Loucy (cell line): ENCODE measurements around the gene CALU.
A peak's percentile ranks its signal among the peaks of the same experiment; 100 is the strongest.

Experiments used
- H2AFZ ChIP-seq: fragments of 200-600 bp; sonication (generic); 2 replicates; pipeline ENCODE4 v1.6.0; 2016; ENCODE audit warnings: antibody characterized with exemption, mild to moderate bottlenecking, low read length, moderate library complexity
- H3F3A ChIP-seq: fragments of 200-600 bp; 2 replicates; pipeline ENCODE4 v1.6.0; 2016; ENCODE audit warnings: antibody characterized with exemption, low read depth, mild to moderate bottlenecking
- H3K27me3 ChIP-seq: fragments of 200-600 bp; sonication (generic); 2 replicates; pipeline ENCODE4 v1.6.1; 2014; ENCODE audit warnings: low read length, mild to moderate bottlenecking; ENCODE audit not compliant: insufficient read depth, poor library complexity, severe bottlenecking
- H3K36me3 ChIP-seq: fragments of 200-600 bp; sonication (generic); 2 replicates; pipeline ENCODE4 v1.6.1; 2016; ENCODE audit warnings: low read length; ENCODE audit not compliant: insufficient read depth
- H3K4me1 ChIP-seq: fragments of 200-600 bp; sonication (generic); 2 replicates; pipeline ENCODE4 v1.5.1; 2014; ENCODE audit warnings: low read length, mild to moderate bottlenecking; ENCODE audit not compliant: insufficient read depth, poor library complexity, severe bottlenecking
- H3K4me2 ChIP-seq: fragments of 200-600 bp; sonication (generic); 2 replicates; pipeline ENCODE4 v1.6.0; 2014; ENCODE audit warnings: antibody characterized with exemption, low read length, low read depth, mild to moderate bottlenecking; ENCODE audit not compliant: poor library complexity, severe bottlenecking
- H3K4me3 ChIP-seq: fragments of 200-600 bp; sonication (generic); 2 replicates; pipeline ENCODE4 v1.5.1; 2014; ENCODE audit warnings: low read length, mild to moderate bottlenecking, mixed read lengths; ENCODE audit not compliant: poor library complexity, severe bottlenecking
- H3K79me2 ChIP-seq: fragments of 200-600 bp; sonication (generic); 2 replicates; pipeline ENCODE4 v1.6.1; 2014; ENCODE audit warnings: low read length; ENCODE audit not compliant: insufficient read depth
- H3K9ac ChIP-seq: fragments of 200-600 bp; sonication (generic); 2 replicates; pipeline ENCODE4 v1.6.0; 2014; ENCODE audit warnings: mild to moderate bottlenecking, low read depth, low read length, moderate library complexity; ENCODE audit not compliant: poor library complexity, severe bottlenecking
- H3K9me2 ChIP-seq: fragments of 200-600 bp; sonication (generic); replicated peaks from 2 replicates; pipeline ENCODE4 v1.6.1; 2016; ENCODE audit warnings: low read depth, low read length, mixed read lengths
- H3K9me3 ChIP-seq: fragments of 200-600 bp; sonication (generic); 2 replicates; pipeline ENCODE4 v1.6.1; 2014; ENCODE audit warnings: mild to moderate bottlenecking, antibody characterized with exemption, low read length, low read depth; ENCODE audit not compliant: insufficient read depth
- H4K20me1 ChIP-seq: fragments of 200-600 bp; sonication (generic); 2 replicates; pipeline ENCODE4 v1.6.0; 2014; ENCODE audit warnings: antibody characterized with exemption, low read length, mild to moderate bottlenecking; ENCODE audit not compliant: insufficient read depth, poor library complexity, severe bottlenecking
- CTCF ChIP-seq: fragments of 200-600 bp; sonication (generic); conservative IDR thresholded peaks from 2 replicates; pipeline ENCODE4 v1.5.1; 2014; ENCODE audit warnings: mild to moderate bottlenecking, antibody characterized with exemption, low read length
- EZH2phosphoT487 ChIP-seq: fragments of 200-600 bp; IDR thresholded peaks from 2 replicates; pipeline ENCODE4 v1.6.1; 2018; ENCODE audit warnings: antibody characterized with exemption, mild to moderate bottlenecking, moderate library complexity, borderline replicate concordance

CALU gene

GRCh38 chr7:128737441-128737840, 1.7 kb upstream of the CALU start:
- Histone ChIP-seq H3K4me2 (no peak overlapping the region), H3K79me2 (peaks cover 32% of the 10 kb centered on the region), H4K20me1 (peaks cover 29% of the 10 kb centered on the region), H3K9ac (no peak overlapping the region), H3K27me3 (no peaks in the 10 kb centered on the region), H3F3A (no peaks in the 10 kb centered on the region), H3K4me1 (peaks cover 50% of the 10 kb centered on the region), H3K9me3 (no peaks in the 10 kb centered on the region), H3K9me2 (no peaks in the 10 kb centered on the region), H3K36me3 (no peaks in the 10 kb centered on the region), H2AFZ (no peak overlapping the region), H3K4me3 (no peak overlapping the region)
- TF ChIP-seq EZH2phosphoT487 (no peak), CTCF (no peak)

- Histone ChIP-seq H3F3A (no peaks in the 10 kb centered on the region), H3K9me2 (no peaks in the 10 kb centered on the region), H3K79me2 (peaks cover 37% of the 10 kb centered on the region), H4K20me1 (peaks cover 34% of the 10 kb centered on the region), H3K27me3 (no peaks in the 10 kb centered on the region), H3K9me3 (no peaks in the 10 kb centered on the region), H3K4me1 (peaks cover 49% of the 10 kb centered on the region), H3K4me3 (no peak overlapping the region), H3K9ac (peak overlapping the region; percentile 81), H2AFZ (no peak overlapping the region), H3K4me2 (peak overlapping the region; percentile 90), H3K36me3 (no peaks in the 10 kb centered on the region)
- TF ChIP-seq CTCF, result no peak
- no peak for TF ChIP-seq EZH2phosphoT487
Observed at GRCh38 chr7:128737867-128738385, 1.2 kb upstream of the CALU start.

GRCh38 chr7:128738570-128739047, 550 bp upstream of the CALU start:
- Histone ChIP-seq H3K4me2 (peak overlapping the region; percentile 90), H2AFZ (peak overlapping the region; percentile 86), H3K36me3 (no peaks in the 10 kb centered on the region), H3K4me1 (peaks cover 51% of the 10 kb centered on the region), H3K4me3 (peak overlapping the region; percentile 90), H4K20me1 (peaks cover 40% of the 10 kb centered on the region), H3K9ac (peak overlapping the region; percentile 81), H3K27me3 (no peaks in the 10 kb centered on the region), H3K9me2 (no peaks in the 10 kb centered on the region), H3K9me3 (no peaks in the 10 kb centered on the region), H3K79me2 (peaks cover 44% of the 10 kb centered on the region), H3F3A (no peaks in the 10 kb centered on the region)
- TF ChIP-seq CTCF (no peak), EZH2phosphoT487 (no peak)
